CD4-positive, alpha-beta T cell (primary cell): ENCODE measurements around the gene NME4. TPM values are rescaled to one million over a fixed set of nuclear protein-coding genes. Genes with fewer than 3 reads are reported as not detected.

Experiments
- ATAC-seq: fragments of 200-7000 bp; cut with Tn5 transposase; one replicate; pipeline ENCODE4 v1.10.0; 2022; ENCODE audit warnings: mild to moderate bottlenecking; ENCODE audit not compliant: poor library complexity
- CTCF ChIA-PET: fragments of 350-600 bp; sonication (Branson Sonifier 250); formaldehyde crosslinking; loops from one replicate; lab custom pipeline; 2021; ENCODE audit warnings: antibody characterized with exemption, inconsistent platforms; lab: Charles Lee
- POLR2A ChIA-PET: fragments of 350-600 bp; sonication (Branson Sonifier 250); formaldehyde crosslinking; loops from one replicate; lab custom pipeline; 2021; ENCODE audit warnings: antibody characterized with exemption, inconsistent platforms; lab: Charles Lee
- DNase-seq, 14 experiments: peaks; one replicate each; pipeline ENCODE4 v3.0.0-alpha.2; 2013 to 2020; ENCODE audit warnings: mixed read lengths in 2 of 14
- H3K27ac ChIP-seq, 2 donors: one replicate each; pipeline versions ENCODE4 v1.5.1 to v1.7.0; 2013; ENCODE audit warnings: low read length in 2 of 2, low read depth in 1 of 2, mild to moderate bottlenecking in 1 of 2
- H3K27me3 ChIP-seq, 2 experiments: 1 replicate in 1 of 2; 2 replicates in 1 of 2; pipeline versions ENCODE4 v1.6.1 to v1.7.0; 2013; ENCODE audit warnings: low read length in 2 of 2, control low read depth in 1 of 2, mild to moderate bottlenecking in 1 of 2, moderate library complexity in 1 of 2; ENCODE audit not compliant: insufficient read depth in 2 of 2, control insufficient read depth in 1 of 2
- H3K36me3 ChIP-seq: one replicate; pipeline ENCODE4 v1.6.1; 2013; ENCODE audit warnings: low read length, control low read depth; ENCODE audit not compliant: insufficient read depth
- H3K4me1 ChIP-seq: one replicate; pipeline ENCODE4 v1.6.1; 2013; ENCODE audit warnings: low read length, control low read depth; ENCODE audit not compliant: insufficient read depth
- H3K4me3 ChIP-seq: one replicate; pipeline ENCODE4 v1.5.1; 2013; ENCODE audit warnings: mild to moderate bottlenecking, low read length, moderate library complexity
- H3K9me3 ChIP-seq, 2 experiments: 1 replicate in 1 of 2; 2 replicates in 1 of 2; pipeline versions ENCODE4 v1.6.1 to v1.7.0; 2013; ENCODE audit warnings: low read length in 2 of 2, mild to moderate bottlenecking in 2 of 2, control low read depth in 1 of 2, moderate library complexity in 1 of 2; ENCODE audit not compliant: control insufficient read depth in 1 of 2, insufficient read depth in 1 of 2
- H3K27ac Mint-ChIP-seq: one replicate; pipeline ENCODE4 v1.8.0; 2020; ENCODE audit warnings: mixed read lengths
- H3K27me3 Mint-ChIP-seq: one replicate; pipeline ENCODE4 v1.8.0; 2021; ENCODE audit warnings: mixed read lengths
- H3K36me3 Mint-ChIP-seq: one replicate; pipeline ENCODE4 v1.8.0; 2021; ENCODE audit warnings: low read depth, mixed read lengths
- H3K4me1 Mint-ChIP-seq: one replicate; pipeline ENCODE4 v1.8.0; 2021; ENCODE audit warnings: low read depth, mixed read lengths
- H3K4me3 Mint-ChIP-seq: one replicate; pipeline ENCODE4 v1.8.0; 2020; ENCODE audit warnings: mild to moderate bottlenecking, mixed read lengths
- H3K9me3 Mint-ChIP-seq: one replicate; pipeline ENCODE4 v1.8.0; 2020; ENCODE audit warnings: mixed read lengths
- CTCF ChIP-seq: fragments of 200-600 bp; IDR thresholded peaks from one replicate; pipeline ENCODE4 v1.8.0; 2022; ENCODE audit warnings: antibody characterized with exemption, mild to moderate bottlenecking
- intact Hi-C, 2 experiments: fragments of 100-400 bp; cut with DNase I in 1 of 2; cut with micrococcal nuclease in 1 of 2; formaldehyde crosslinking; loops; one replicate each; pipeline versions ENCODE4 v1.15.1 to v1.9.0; 2023 to 2025; cut with DNase I, micrococcal nuclease
- total RNA-seq, 174 experiments: library from RNA in 2 of 174; stranded (reverse) in 2 of 174; gene quantifications; one replicate each; pipeline ENCODE4 v1.2.3 and lab custom pipeline; 2021 to 2026

NME4 gene
- total RNA-seq, 2 experiments from 2014 or later, result 31.2 to 32.6 TPM

- POLR2A ChIA-PET, result no interaction called here
- ATAC-seq (no peak), DNase-seq (no peak)
- no peak overlapping the region for H3K4me3 Mint-ChIP-seq
- no peaks in the 10 kb centered on the region for H3K9me3 ChIP-seq
- no peak overlapping the region for H3K4me3 ChIP-seq
- no peak overlapping the region for H3K27ac Mint-ChIP-seq
- CTCF ChIA-PET, result no interaction called here
- TF ChIP-seq CTCF, result no peak
- no peaks in the 10 kb centered on the region for H3K27me3 Mint-ChIP-seq
- H3K36me3 ChIP-seq, result no peaks in the 10 kb centered on the region
- H3K9me3 Mint-ChIP-seq, result no peaks in the 10 kb centered on the region
- H3K36me3 Mint-ChIP-seq, result peaks cover 6% of the 10 kb centered on the region
- peaks cover 5% of the 10 kb centered on the region for H3K4me1 Mint-ChIP-seq
- no peak overlapping the region for H3K27ac ChIP-seq
- no peaks in the 10 kb centered on the region for H3K27me3 ChIP-seq
- intact Hi-C loops, result no loop called here
- H3K4me1 ChIP-seq, result no peaks in the 10 kb centered on the region
Measured at GRCh38 chr16:441447-441846, 44.4 kb downstream of the NME4 start.

GRCh38 chr16:442976-443375 is 46.0 kb downstream of the NME4 start:
- CTCF ChIA-PET, result no interaction called here
- ATAC-seq, result no peak

GRCh38 chr16:444027-444426 is 47.0 kb downstream of the NME4 start:
- H3K27me3 ChIP-seq, result no peaks in the 10 kb centered on the region
- H3K9me3 ChIP-seq, result no peaks in the 10 kb centered on the region
- H3K4me3 ChIP-seq, result no peak overlapping the region
- intact Hi-C loops, result no loop called here
- POLR2A ChIA-PET, result no interaction called here
- Mint-ChIP-seq H3K27me3 (no peaks in the 10 kb centered on the region), H3K27ac (no peak overlapping the region), H3K4me1 (peaks cover 4% of the 10 kb centered on the region), H3K4me3 (no peak overlapping the region), H3K36me3 (peaks cover 6% of the 10 kb centered on the region), H3K9me3 (no peaks in the 10 kb centered on the region)
- TF ChIP-seq CTCF, result no peak
- DNase-seq, result no peak
- H3K36me3 ChIP-seq, result no peaks in the 10 kb centered on the region
- CTCF ChIA-PET, result no interaction called here
- no peaks in the 10 kb centered on the region for H3K4me1 ChIP-seq
- H3K27ac ChIP-seq, result no peak overlapping the region
- no peak for ATAC-seq

More at GRCh38 chr16:442976-443375, 46.0 kb downstream of the NME4 start:
- no peak overlapping the region for H3K27ac ChIP-seq
- no peak overlapping the region for H3K4me3 Mint-ChIP-seq
- H3K9me3 ChIP-seq, result no peaks in the 10 kb centered on the region
- no peaks in the 10 kb centered on the region for H3K27me3 ChIP-seq
- H3K4me1 Mint-ChIP-seq, result peaks cover 5% of the 10 kb centered on the region
- H3K36me3 Mint-ChIP-seq, result peaks cover 6% of the 10 kb centered on the region
- H3K4me1 ChIP-seq, result no peaks in the 10 kb centered on the region
- no peak overlapping the region for H3K27ac Mint-ChIP-seq
- H3K27me3 Mint-ChIP-seq, result no peaks in the 10 kb centered on the region
- POLR2A ChIA-PET, result no interaction called here
- intact Hi-C loops, result no loop called here
- H3K9me3 Mint-ChIP-seq, result no peaks in the 10 kb centered on the region
- TF ChIP-seq CTCF, result no peak
- no peaks in the 10 kb centered on the region for H3K36me3 ChIP-seq
- no peak for DNase-seq
- H3K4me3 ChIP-seq, result no peak overlapping the region
